ENCODE measurements around the gene CYB5B. TPM values are rescaled to one million over a fixed set of nuclear protein-coding genes. Genes with fewer than 3 reads are reported as not detected.

Gene CYB5B
- total RNA-seq, 1 experiment from 2014 or later, result 112 TPM

DNA sequence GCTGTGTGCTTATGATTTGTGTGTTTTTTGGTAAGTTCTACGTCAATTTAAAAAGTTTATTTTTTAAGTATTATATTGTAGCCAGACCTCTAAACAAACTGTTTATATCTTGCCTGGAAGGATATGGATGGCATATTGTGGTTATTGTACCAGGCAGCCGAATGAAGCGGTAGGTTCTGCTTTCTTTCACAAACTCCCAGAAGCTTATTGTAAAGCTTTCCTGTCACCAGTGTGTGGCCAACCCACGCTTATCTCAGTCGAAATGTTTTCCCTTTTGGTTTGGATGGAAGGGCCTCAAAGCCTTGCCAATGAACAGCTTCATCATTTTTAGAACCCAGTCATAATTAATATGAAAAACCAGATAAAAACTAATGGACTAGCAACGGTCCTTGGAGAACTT is 53.1 kb downstream of the CYB5B start:
- intact Hi-C loops (cut with micrococcal nuclease), result loop anchor here (10.0 kb wide), 1 partner anchor 87 kb away; the partner anchor contains the start of gene NFAT5
- Mint-ChIP-seq H3K9me3 (ENCODE audit: unreplicated experiment) (no peaks in the 10 kb centered on the region), H3K36me3 (ENCODE audit: insufficient read depth, unreplicated experiment) (peaks cover 8% of the 10 kb centered on the region), H3K4me1 (ENCODE audit: insufficient read depth, unreplicated experiment) (peaks cover 16% of the 10 kb centered on the region), H3K4me3 (ENCODE audit: unreplicated experiment) (no peak overlapping the region), H3K27me3 (ENCODE audit: insufficient read depth, unreplicated experiment) (no peaks in the 10 kb centered on the region), H3K27ac (ENCODE audit: low read depth, unreplicated experiment) (no peak overlapping the region)
- CTCF ChIA-PET, result interaction anchor here (1.0 to 1.3 kb wide), 2 partner anchors 9 to 21 kb away, joined by 3 to 5 read pairs; no protein-coding TSS in a partner anchor
- BruUV-seq (replicated peaks), result no TSS peak
- POLR2A ChIA-PET, result interaction anchor here (0.5 to 1.6 kb wide), 11 partner anchors 8 to 345 kb away, joined by 3 to 6 read pairs (median 3); partner anchors contain the start of gene CYB5B
- TF ChIP-seq, protein P1, sequence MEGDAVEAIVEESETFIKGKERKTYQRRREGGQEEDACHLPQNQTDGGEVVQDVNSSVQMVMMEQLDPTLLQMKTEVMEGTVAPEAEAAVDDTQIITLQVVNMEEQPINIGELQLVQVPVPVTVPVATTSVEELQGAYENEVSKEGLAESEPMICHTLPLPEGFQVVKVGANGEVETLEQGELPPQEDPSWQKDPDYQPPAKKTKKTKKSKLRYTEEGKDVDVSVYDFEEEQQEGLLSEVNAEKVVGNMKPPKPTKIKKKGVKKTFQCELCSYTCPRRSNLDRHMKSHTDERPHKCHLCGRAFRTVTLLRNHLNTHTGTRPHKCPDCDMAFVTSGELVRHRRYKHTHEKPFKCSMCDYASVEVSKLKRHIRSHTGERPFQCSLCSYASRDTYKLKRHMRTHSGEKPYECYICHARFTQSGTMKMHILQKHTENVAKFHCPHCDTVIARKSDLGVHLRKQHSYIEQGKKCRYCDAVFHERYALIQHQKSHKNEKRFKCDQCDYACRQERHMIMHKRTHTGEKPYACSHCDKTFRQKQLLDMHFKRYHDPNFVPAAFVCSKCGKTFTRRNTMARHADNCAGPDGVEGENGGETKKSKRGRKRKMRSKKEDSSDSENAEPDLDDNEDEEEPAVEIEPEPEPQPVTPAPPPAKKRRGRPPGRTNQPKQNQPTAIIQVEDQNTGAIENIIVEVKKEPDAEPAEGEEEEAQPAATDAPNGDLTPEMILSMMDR (IDR thresholded peaks at IDR 0.05; ENCODE audit: unreplicated experiment), result no peak
- DNase-seq (ENCODE audit: unreplicated experiment), result no peak

DNA sequence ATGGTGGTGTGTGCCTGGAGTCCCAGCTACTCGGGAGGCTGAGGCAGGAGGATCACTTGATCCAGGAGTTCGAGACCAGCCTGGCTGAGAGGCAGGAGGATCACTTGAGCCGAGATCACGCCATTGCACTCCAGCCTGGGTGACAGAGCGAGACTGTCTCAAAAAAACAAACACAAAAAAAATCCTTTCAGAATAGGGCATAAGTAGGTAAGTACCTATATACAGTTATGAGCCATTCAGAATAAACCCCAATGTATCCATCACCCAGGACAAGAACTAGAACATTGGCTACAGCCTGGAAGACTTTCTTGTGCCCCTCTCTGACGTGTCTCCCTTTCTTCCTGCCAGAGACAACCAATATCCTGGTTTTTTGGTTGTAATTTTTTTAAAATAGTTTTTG is 54.3 kb downstream of the CYB5B start:
- peaks cover 8% of the 10 kb centered on the region for H3K36me3 Mint-ChIP-seq (ENCODE audit: insufficient read depth, unreplicated experiment)
- no peak for DNase-seq (ENCODE audit: unreplicated experiment)
- no peak overlapping the region for H3K27ac Mint-ChIP-seq (ENCODE audit: low read depth, unreplicated experiment)
- H3K4me1 Mint-ChIP-seq (ENCODE audit: insufficient read depth, unreplicated experiment), result peaks cover 23% of the 10 kb centered on the region
- ChIA-PET CTCF (interaction anchor here (1.0 kb wide), 1 partner anchor 10 kb away, joined by 3 read pairs; no protein-coding TSS in a partner anchor), POLR2A (no interaction called here)
- intact Hi-C loops (cut with micrococcal nuclease), result loop anchor here (10.0 kb wide), 1 partner anchor 86 kb away; the partner anchor contains the start of gene NFAT5
- no peak overlapping the region for H3K4me3 Mint-ChIP-seq (ENCODE audit: unreplicated experiment)
- TF ChIP-seq, protein P1 (IDR thresholded peaks at IDR 0.05; ENCODE audit: unreplicated experiment), result no peak
- BruUV-seq (replicated peaks), result no TSS peak
- no peaks in the 10 kb centered on the region for H3K27me3 Mint-ChIP-seq (ENCODE audit: insufficient read depth, unreplicated experiment)
- no peaks in the 10 kb centered on the region for H3K9me3 Mint-ChIP-seq (ENCODE audit: unreplicated experiment)

DNA sequence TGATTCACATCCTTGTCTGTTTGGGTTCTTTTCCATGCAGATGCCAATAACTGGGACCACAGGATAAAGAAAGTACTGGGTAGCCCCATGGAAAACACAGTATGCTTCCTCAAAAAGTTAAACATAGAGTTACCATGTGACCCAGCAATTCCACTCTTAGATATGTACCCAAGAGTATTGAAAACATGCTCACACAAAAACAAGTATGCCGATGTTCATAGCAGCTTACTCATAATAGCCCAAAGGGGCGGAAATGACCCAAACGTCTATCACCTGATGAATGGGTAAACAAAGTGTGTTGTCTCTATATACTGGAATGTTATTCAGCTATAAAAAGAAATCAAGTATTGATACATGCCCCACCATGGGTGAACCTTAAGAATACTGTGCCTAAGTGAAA is 55.4 kb downstream of the CYB5B start:
- no TSS peak for BruUV-seq (replicated peaks)
- ChIA-PET POLR2A (no interaction called here), CTCF (no interaction called here)
- no peak overlapping the region for H3K4me3 Mint-ChIP-seq (ENCODE audit: unreplicated experiment)
- TF ChIP-seq, protein P1 (IDR thresholded peaks at IDR 0.05; ENCODE audit: unreplicated experiment), result no peak
- peaks cover 6% of the 10 kb centered on the region for H3K9me3 Mint-ChIP-seq (ENCODE audit: unreplicated experiment)
- DNase-seq (ENCODE audit: unreplicated experiment), result peak; percentile 63
- H3K27me3 Mint-ChIP-seq (ENCODE audit: insufficient read depth, unreplicated experiment), result no peaks in the 10 kb centered on the region
- intact Hi-C loops (cut with micrococcal nuclease), result loop anchor here (10.0 kb wide), 1 partner anchor 85 kb away; the partner anchor contains the start of gene NFAT5
- no peak overlapping the region for H3K27ac Mint-ChIP-seq (ENCODE audit: low read depth, unreplicated experiment)
- peaks cover 8% of the 10 kb centered on the region for H3K36me3 Mint-ChIP-seq (ENCODE audit: insufficient read depth, unreplicated experiment)
- peaks cover 25% of the 10 kb centered on the region for H3K4me1 Mint-ChIP-seq (ENCODE audit: insufficient read depth, unreplicated experiment)

DNA sequence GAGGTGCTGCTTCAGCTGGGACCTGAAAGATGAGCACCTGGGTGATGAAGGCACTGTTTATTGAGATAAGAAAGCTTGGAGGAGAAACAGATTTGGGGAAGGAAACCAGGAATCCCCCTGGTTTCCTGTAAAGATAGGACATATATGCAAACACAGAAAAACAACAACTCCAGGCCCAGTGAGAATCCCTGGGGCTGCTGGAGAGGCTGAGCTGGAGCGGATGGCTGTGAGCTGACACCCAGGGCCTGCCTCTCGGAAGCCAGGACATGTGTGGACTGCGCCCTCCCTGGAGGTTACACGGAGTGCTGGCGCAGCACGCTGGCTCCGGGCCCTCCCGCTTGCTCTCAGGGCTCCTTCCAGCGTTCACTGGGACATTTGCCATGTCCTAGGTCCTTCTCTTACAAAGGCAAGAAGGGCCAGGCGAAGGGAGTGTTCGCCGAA is 57.5 kb downstream of the CYB5B start:
- POLR2A ChIA-PET, result interaction anchor here (1.5 kb wide), 2 partner anchors 84 to 87 kb away, joined by 3 to 5 read pairs; partner anchors contain the start of gene NFAT5
- DNase-seq (ENCODE audit: unreplicated experiment), result peak; percentile 73
- TF ChIP-seq, protein P1 (IDR thresholded peaks at IDR 0.05; ENCODE audit: unreplicated experiment), result no peak
- Mint-ChIP-seq H3K4me1 (ENCODE audit: insufficient read depth, unreplicated experiment) (peaks cover 16% of the 10 kb centered on the region), H3K27me3 (ENCODE audit: insufficient read depth, unreplicated experiment) (no peaks in the 10 kb centered on the region), H3K36me3 (ENCODE audit: insufficient read depth, unreplicated experiment) (peaks cover 8% of the 10 kb centered on the region), H3K9me3 (ENCODE audit: unreplicated experiment) (peaks cover 6% of the 10 kb centered on the region), H3K4me3 (ENCODE audit: unreplicated experiment) (peak overlapping the region; percentile 11), H3K27ac (ENCODE audit: low read depth, unreplicated experiment) (peak overlapping the region; percentile 47)
- intact Hi-C loops (cut with micrococcal nuclease), result no loop called here
- BruUV-seq (replicated peaks), result no TSS peak
- CTCF ChIA-PET, result interaction anchor here (0.7 to 1.1 kb wide), 4 partner anchors 16 to 59 kb away, joined by 3 to 4 read pairs (median 3); no protein-coding TSS in a partner anchor

Data from MCF 10A (cell line).